BLaER1 (cell line): Measurements from ENCODE around the gene WTIP.
"Not testable (repeated sequence)": the region's sequence is repeated elsewhere in the genome, so short reads cannot be mapped to it uniquely, and the experiment has no call there.

Experiments used
- H3K27ac ChIP-seq: shearing (Covaris generic); formaldehyde crosslinking; 2 replicates; pipeline ENCODE4 v1.8.1; 2022
- H3K27me3 ChIP-seq: shearing (Covaris generic); formaldehyde crosslinking; 2 replicates; pipeline ENCODE4 v1.8.1; 2022
- H3K36me3 ChIP-seq: shearing (Covaris generic); formaldehyde crosslinking; 2 replicates; pipeline ENCODE4 v1.8.1; 2022
- H3K4me1 ChIP-seq: shearing (Covaris generic); formaldehyde crosslinking; 2 replicates; pipeline ENCODE4 v1.8.1; 2022
- H3K4me2 ChIP-seq: shearing (Covaris generic); formaldehyde crosslinking; 2 replicates; pipeline ENCODE4 v1.8.1; 2022
- H3K4me3 ChIP-seq: shearing (Covaris generic); formaldehyde crosslinking; 2 replicates; pipeline ENCODE4 v1.8.1; 2022
- H3K9ac ChIP-seq: shearing (Covaris generic); formaldehyde crosslinking; 2 replicates; pipeline ENCODE4 v1.8.1; 2022
- H3K9me3 ChIP-seq: shearing (Covaris generic); formaldehyde crosslinking; 2 replicates; pipeline ENCODE4 v1.8.1; 2022
- H4K20me1 ChIP-seq: shearing (Covaris generic); formaldehyde crosslinking; 2 replicates; pipeline ENCODE4 v1.8.1; 2022
- Cebpa-rat ChIP-seq: shearing (Covaris generic); IDR thresholded peaks from 2 replicates; pipeline ENCODE4 v1.8.1; 2022

WTIP gene

DNA sequence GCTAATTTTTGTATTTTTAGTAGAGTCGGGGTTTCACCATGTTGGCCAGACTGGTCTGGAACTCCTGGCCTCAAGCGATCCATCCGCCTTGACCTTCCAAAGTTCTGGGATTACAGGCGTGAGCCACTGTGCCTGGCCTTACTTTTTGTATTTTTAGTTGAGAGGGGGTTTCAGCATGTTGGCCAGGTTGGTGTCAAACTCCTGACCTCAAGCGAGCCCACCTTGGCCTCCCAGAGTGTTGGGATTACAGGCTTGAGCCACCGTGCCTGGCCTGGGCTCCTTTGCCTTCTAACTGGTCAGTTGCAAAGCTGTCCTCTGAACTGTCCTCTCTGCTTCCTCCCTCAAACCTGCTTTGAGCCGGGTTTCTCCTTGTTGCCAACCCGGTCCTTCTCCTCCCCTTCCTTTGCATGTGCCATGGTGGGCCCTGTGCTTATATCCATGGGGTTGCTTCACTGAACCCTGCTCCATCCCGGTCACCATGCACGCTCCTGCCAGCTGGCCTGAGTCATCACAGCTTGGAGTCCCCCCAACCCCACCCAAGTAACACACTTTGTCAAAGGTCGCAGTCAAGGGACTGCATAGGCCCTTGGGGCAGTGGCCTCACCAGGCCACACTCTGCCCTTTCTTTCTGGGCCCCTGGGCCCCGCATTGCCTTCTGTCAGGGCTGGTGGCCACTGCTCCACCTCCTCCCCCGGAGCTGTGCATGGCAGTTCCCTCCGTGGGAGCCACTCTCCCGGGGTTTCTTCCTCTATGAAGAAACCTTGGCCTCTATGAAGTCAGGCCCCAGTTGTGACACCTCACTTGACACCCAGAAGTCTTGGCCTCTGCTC, 21.2 kb downstream of the WTIP start:
- H3K9me3 ChIP-seq: no peaks in the 10 kb centered on the region
- no peaks in the 10 kb centered on the region for H4K20me1 ChIP-seq
- no peak overlapping the region for H3K27ac ChIP-seq
- H3K4me1 ChIP-seq: peaks cover 15% of the 10 kb centered on the region
- TF ChIP-seq Cebpa-rat: no peak
- no peak overlapping the region for H3K9ac ChIP-seq
- H3K4me2 ChIP-seq: no peak overlapping the region
- no peak overlapping the region for H3K4me3 ChIP-seq
- H3K27me3 ChIP-seq: peaks cover 5% of the 10 kb centered on the region; the same call in 1 of the 2 replicates
- no peaks in the 10 kb centered on the region for H3K36me3 ChIP-seq

DNA sequence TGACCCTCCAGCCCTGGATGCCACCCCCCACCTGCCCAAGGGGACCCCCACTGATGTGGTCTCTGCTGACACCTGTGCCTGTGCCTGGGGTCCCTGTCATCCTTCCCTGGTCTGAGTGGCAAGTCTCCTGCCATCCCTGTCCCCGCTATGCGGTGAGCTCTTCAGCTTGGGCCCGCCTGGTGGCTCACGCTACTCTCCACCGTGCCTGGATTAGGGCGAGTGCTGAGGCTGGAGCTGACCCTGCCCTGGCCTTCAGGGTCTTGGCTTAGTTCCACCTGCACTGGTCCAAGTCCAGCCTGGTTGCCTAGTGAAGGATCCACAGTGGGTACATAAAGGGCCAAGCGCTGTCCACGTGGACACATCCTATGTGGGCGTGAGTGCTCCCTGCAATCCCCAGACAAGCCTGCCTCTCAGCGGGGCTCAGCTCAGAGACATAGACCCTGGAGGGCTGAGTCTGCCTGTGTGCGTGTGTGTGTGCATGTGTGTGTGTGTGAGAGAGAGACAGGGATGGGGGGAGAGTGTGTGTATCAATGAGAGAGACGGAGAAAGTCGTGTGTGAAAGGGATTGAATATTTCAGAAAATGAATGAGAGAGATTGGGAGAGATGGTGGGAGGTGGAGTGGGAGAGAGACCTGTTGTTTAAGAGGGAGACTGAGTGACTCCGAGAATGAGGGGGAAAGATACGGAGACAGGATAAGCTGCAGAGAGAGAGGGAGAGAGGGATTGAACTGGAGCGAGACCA, 22.1 kb downstream of the WTIP start:
- H3K36me3 ChIP-seq: no peaks in the 10 kb centered on the region
- H3K4me2 ChIP-seq: no peak overlapping the region
- H3K4me3 ChIP-seq: no peak overlapping the region
- H3K4me1 ChIP-seq: peaks cover 7% of the 10 kb centered on the region
- no peaks in the 10 kb centered on the region for H4K20me1 ChIP-seq
- peaks cover 5% of the 10 kb centered on the region; the same call in 1 of the 2 replicates for H3K27me3 ChIP-seq
- no peak for TF ChIP-seq Cebpa-rat
- no peak overlapping the region for H3K27ac ChIP-seq
- no peak overlapping the region for H3K9ac ChIP-seq
- no peaks in the 10 kb centered on the region for H3K9me3 ChIP-seq

DNA sequence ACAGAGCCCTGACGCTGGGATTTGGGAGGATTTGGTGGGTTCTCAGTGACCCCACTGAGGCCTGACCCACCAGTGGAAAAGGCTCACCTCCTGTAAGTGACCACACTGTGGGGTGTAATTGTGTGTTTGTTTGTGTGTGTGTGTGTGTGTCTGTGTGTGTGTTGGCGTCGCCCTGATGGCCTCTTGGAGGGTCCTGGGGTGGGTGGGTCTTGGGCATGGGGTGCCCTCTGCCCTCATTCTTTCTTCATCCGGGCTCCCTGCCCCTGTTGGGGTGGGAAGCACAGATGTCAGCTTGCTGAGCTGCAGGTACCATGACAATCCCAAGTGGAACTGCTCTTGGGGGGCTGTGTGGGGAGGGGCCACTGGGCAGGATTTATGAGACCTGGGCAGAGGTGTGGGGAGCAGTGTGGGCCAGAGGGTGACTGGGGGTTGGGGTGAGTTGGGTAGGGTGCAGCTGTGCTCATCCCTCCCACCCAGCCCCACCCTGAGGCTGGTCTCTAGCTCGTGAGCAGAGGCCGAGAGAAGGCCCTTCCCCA, 22.8 kb downstream of the WTIP start:
- Histone ChIP-seq H3K27ac (no peak overlapping the region), H3K4me2 (no peak overlapping the region), H3K27me3 (peaks cover 5% of the 10 kb centered on the region; the same call in 1 of the 2 replicates), H3K9me3 (no peaks in the 10 kb centered on the region), H3K4me3 (no peak overlapping the region), H3K36me3 (no peaks in the 10 kb centered on the region), H4K20me1 (no peaks in the 10 kb centered on the region), H3K9ac (no peak overlapping the region), H3K4me1 (peaks cover 7% of the 10 kb centered on the region)
- TF ChIP-seq Cebpa-rat: no peak

DNA sequence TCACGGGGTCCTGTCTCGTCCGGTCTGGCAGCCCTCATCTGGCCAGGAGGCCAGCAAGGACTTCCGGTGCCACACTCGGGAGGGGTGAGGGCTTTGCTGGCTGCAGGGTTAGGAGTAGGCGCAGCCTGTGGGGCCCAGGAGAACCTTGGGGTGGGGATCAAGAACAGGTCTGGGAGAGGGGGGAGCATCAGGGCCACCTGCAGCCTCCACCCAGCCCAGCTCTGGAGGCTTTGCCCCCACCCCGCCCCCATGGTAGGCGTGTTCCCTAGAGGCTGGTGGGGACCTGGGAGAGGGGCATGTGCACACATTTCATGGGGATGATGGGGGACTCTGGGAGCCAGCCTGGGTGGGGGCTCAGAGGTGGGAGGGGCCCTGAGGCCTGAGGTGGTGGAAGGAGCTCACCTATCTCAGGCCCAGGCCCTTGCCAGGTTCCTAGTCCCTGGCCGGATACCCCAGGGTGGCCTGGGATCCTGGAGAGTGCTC, 23.3 kb downstream of the WTIP start:
- Histone ChIP-seq H3K4me2 (no peak overlapping the region), H3K27ac (no peak overlapping the region), H3K4me3 (no peak overlapping the region), H3K27me3 (peaks cover 5% of the 10 kb centered on the region; the same call in 1 of the 2 replicates), H4K20me1 (no peaks in the 10 kb centered on the region), H3K9ac (no peak overlapping the region), H3K9me3 (no peaks in the 10 kb centered on the region; the same call in 1 of the 2 replicates), H3K4me1 (peaks cover 7% of the 10 kb centered on the region), H3K36me3 (no peaks in the 10 kb centered on the region)
- TF ChIP-seq Cebpa-rat: no peak

DNA sequence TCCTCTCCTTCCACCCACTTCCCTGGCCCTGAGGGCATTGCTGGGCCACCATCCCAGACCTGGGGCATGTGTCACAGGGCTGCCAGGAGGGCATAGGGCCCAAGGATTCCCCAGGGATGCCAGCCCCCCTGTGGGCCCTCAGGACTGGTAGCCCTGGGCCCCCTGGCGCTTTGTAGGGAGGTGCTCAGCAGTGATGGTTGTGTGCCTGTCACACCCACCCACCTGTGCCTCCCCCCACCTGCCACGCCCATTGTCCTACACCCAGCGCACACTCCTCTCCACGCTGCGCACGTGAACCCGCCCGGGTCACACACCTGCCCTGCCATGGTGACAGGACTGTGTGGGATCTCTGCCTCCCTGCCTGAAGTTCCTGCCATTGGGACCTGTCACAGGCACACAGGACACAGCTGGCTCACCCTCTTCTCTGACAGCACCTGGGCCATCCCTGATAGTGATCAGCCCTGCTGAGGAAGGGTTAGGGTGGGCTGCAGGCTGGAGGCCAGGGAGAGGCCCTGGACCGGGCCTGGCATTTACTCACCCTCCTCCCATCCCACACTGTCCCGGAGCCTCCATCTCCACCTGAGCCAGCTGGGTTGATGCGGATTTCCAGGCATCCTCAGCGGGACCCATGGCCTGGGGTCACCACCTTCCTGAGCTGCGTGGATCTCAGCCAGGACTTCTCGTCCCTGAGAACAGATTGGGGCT, 23.9 kb downstream of the WTIP start:
- H3K9ac ChIP-seq: no peak overlapping the region
- H3K4me3 ChIP-seq: no peak overlapping the region
- no peak overlapping the region for H3K27ac ChIP-seq
- H3K36me3 ChIP-seq: no peaks in the 10 kb centered on the region
- H3K9me3 ChIP-seq: peaks cover 5% of the 10 kb centered on the region
- H3K4me2 ChIP-seq: no peak overlapping the region
- H3K4me1 ChIP-seq: peaks cover 7% of the 10 kb centered on the region
- no peaks in the 10 kb centered on the region for H4K20me1 ChIP-seq
- H3K27me3 ChIP-seq: peaks cover 5% of the 10 kb centered on the region; the same call in 1 of the 2 replicates
- no peak for TF ChIP-seq Cebpa-rat

DNA sequence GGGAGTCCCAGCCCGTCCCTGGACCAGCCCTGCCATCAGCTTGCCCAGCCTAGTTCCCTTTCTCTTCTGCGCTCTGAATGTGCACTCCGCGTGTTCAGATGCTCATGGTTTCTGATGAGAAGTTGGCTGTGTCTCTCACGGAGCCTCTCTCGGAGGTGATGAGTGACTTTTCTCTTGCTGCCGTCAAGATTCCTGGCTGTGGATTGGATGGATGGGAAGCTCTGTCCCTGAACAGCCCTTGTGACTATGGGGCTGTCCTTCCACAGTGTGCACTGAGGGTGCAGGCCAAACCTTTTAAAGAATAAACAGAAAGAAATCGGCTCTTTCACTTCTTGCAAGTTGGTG, 24.4 kb downstream of the WTIP start:
- peaks cover 2% of the 10 kb centered on the region; the same call in 1 of the 2 replicates for H3K27me3 ChIP-seq
- no peak overlapping the region for H3K27ac ChIP-seq
- H3K4me2 ChIP-seq: no peak overlapping the region
- no peak overlapping the region for H3K4me3 ChIP-seq
- peaks cover 7% of the 10 kb centered on the region for H3K4me1 ChIP-seq
- H3K9ac ChIP-seq: no peak overlapping the region
- no peaks in the 10 kb centered on the region for H4K20me1 ChIP-seq
- TF ChIP-seq Cebpa-rat: no peak
- H3K36me3 ChIP-seq: no peaks in the 10 kb centered on the region
- peaks cover 10% of the 10 kb centered on the region for H3K9me3 ChIP-seq

DNA sequence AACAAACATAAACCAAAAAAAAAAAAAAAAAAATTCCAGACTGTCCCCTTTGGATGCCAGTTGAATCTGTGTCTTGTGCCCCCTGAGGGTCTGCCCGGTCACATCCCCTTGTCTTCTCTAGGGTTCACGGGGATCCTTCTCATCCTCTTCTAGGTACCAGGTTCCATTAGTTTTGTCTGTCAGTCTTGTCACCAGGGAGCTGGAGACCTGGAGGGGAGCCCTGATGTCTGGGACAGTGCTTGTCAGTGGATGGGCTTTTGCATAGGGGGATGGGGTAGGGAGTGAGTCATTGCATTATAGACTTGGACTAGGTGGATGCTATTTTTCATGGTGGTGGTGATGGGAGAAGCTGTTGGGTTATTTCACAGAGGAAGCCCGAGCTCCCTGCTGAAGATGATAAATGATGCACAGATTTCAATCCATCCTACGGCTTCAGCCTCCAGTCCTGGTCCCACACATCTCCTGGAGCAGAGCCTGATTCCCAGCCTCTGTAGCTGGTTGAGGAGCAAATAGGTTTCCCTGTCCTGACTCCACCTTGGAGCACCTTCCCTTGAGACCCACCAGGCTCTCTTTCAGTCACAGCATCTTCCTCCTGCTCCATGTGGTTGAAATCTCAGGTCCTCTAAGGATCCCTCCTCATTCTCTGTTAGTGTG, 26.0 kb downstream of the WTIP start:
- Histone ChIP-seq H3K27me3 (no peaks in the 10 kb centered on the region), H3K4me2 (no peak overlapping the region), H3K36me3 (no peaks in the 10 kb centered on the region), H3K9ac (no peak overlapping the region), H3K4me3 (no peak overlapping the region), H4K20me1 (no peaks in the 10 kb centered on the region), H3K4me1 (no peaks in the 10 kb centered on the region), H3K27ac (no peak overlapping the region), H3K9me3 (peaks cover 16% of the 10 kb centered on the region)
- TF ChIP-seq Cebpa-rat: no peak

DNA sequence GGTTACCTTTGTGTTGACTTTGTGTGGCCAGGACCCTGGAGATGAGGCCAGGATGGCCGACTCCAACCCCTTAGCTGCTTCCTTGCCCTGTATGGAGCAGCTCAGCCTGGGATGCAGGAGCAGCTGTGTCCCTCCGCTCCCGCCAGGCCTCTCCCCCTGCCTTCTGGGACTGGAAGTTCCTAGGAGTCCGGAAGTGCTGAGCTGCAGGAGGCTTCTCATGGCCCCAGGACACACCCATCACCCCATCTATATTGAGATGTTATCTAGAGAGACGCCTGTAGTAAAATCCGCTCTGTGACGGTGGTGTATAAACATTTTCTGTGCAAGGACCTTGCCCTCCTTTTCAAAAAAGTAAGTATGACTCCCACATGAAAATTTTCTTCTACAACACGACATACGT, 27.0 kb downstream of the WTIP start:
- no peaks in the 10 kb centered on the region for H4K20me1 ChIP-seq
- peaks cover 16% of the 10 kb centered on the region for H3K9me3 ChIP-seq
- H3K4me3 ChIP-seq: no peak overlapping the region
- no peaks in the 10 kb centered on the region for H3K36me3 ChIP-seq
- no peak overlapping the region for H3K4me2 ChIP-seq
- H3K27me3 ChIP-seq: no peaks in the 10 kb centered on the region
- H3K27ac ChIP-seq: no peak overlapping the region
- no peak overlapping the region for H3K9ac ChIP-seq
- no peak for TF ChIP-seq Cebpa-rat
- no peaks in the 10 kb centered on the region for H3K4me1 ChIP-seq

DNA sequence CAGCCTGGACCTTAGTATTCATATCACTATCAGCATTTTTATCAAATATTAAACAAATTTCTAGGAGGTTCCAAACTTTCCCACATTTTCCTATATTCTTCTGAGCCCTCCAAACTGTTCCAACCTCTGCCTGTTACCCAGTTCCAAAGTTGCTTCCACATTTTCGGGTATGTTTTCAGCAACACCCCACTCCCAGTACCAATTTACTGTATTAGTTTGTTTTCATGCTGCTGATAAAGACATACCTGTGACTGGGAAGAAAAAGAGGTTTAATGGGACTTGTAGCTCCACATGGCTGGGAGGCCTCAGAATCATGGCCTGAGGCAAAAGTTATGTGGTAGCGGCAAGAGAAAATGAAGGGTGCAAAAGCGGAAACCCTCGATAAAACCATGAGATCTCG, 29.3 kb downstream of the WTIP start:
- not testable (repeated sequence) for H3K4me2 ChIP-seq, H3K4me1 ChIP-seq, H3K27me3 ChIP-seq, H4K20me1 ChIP-seq, H3K36me3 ChIP-seq, H3K9ac ChIP-seq, H3K27ac ChIP-seq, H3K4me3 ChIP-seq
- H3K9me3 ChIP-seq: peaks cover 16% of the 10 kb centered on the region
